ENCODE results near the gene ZCCHC8.

- TF ChIP-seq SUZ12 (IDR thresholded peaks at IDR 0.05; ENCODE audit: low read length): no peak
- TF ChIP-seq, protein P1, sequence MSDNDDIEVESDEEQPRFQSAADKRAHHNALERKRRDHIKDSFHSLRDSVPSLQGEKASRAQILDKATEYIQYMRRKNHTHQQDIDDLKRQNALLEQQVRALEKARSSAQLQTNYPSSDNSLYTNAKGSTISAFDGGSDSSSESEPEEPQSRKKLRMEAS (IDR thresholded peaks at IDR 0.05): no peak
- TF ChIP-seq, protein P2, sequence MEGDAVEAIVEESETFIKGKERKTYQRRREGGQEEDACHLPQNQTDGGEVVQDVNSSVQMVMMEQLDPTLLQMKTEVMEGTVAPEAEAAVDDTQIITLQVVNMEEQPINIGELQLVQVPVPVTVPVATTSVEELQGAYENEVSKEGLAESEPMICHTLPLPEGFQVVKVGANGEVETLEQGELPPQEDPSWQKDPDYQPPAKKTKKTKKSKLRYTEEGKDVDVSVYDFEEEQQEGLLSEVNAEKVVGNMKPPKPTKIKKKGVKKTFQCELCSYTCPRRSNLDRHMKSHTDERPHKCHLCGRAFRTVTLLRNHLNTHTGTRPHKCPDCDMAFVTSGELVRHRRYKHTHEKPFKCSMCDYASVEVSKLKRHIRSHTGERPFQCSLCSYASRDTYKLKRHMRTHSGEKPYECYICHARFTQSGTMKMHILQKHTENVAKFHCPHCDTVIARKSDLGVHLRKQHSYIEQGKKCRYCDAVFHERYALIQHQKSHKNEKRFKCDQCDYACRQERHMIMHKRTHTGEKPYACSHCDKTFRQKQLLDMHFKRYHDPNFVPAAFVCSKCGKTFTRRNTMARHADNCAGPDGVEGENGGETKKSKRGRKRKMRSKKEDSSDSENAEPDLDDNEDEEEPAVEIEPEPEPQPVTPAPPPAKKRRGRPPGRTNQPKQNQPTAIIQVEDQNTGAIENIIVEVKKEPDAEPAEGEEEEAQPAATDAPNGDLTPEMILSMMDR (IDR thresholded peaks at IDR 0.05; ENCODE audit: control extremely low read depth in 1 of 3, insufficient read depth in 1 of 3, low read depth in 1 of 3, low read length in 3 of 3): peak in 2 of 3 experiments; percentile 45 to 56; a peak in 2 of 4 replicates
- TF ChIP-seq POLR2A (IDR thresholded peaks at IDR 0.05; ENCODE audit: control extremely low read depth in 1 of 2, low read depth in 2 of 2, low read length in 2 of 2): no peak
- TF ChIP-seq KDM5A (IDR thresholded peaks at IDR 0.05; ENCODE audit: low read length): no peak
- peak; percentile 59 to 62 for TF ChIP-seq RAD21 (IDR thresholded peaks at IDR 0.05 in 1 of 2, conservative IDR thresholded peaks at IDR 0.05 in 1 of 2; ENCODE audit: low read depth in 2 of 2, low read length in 2 of 2)
- no peak for TF ChIP-seq USF2 (IDR thresholded peaks at IDR 0.05; ENCODE audit: low read length)
- no peak for TF ChIP-seq TAF1 (IDR thresholded peaks at IDR 0.05; ENCODE audit: low read depth, low read length)
Observed at GRCh38 chr12:122471324-122472226, 29.2 kb downstream of the ZCCHC8 start.

Measured in H1 (cell line).